22Rv1 (cell line): ENCODE results near the gene FBXO42.

ENCODE experiments used
- ZFX ChIP-seq: fragments of 450-650 bp; IDR thresholded peaks from 2 replicates; pipeline ENCODE4 v1.6.1; 2017; ENCODE audit warnings: antibody characterized with exemption, borderline replicate concordance
- TF ChIP-seq, protein P1 (sequence below): fragments of 450-650 bp; IDR thresholded peaks from 2 replicates; pipeline ENCODE4 v1.5.1; 2017; ENCODE audit warnings: mild to moderate bottlenecking

DNA sequence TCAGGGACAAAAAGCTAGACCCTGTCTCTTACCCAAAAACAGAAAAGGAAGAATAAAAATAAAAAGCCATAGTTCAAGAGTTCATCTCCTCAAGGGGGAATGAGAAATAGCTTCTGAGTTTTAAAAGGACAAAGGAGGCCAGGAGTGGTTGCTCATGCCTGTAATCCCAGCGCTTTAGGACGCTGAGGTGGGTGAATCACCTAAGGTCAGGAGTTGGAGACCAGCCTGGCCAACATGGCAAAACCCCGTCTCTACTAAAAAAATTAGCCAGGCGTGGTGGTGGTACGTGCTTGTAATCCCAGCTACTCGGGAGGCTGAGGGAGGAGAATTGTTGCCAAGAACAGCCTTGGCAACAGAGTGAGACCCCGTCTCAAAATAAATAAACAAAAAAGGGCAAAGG, 76.7 kb downstream of the FBXO42 start:
- TF ChIP-seq, protein P1, sequence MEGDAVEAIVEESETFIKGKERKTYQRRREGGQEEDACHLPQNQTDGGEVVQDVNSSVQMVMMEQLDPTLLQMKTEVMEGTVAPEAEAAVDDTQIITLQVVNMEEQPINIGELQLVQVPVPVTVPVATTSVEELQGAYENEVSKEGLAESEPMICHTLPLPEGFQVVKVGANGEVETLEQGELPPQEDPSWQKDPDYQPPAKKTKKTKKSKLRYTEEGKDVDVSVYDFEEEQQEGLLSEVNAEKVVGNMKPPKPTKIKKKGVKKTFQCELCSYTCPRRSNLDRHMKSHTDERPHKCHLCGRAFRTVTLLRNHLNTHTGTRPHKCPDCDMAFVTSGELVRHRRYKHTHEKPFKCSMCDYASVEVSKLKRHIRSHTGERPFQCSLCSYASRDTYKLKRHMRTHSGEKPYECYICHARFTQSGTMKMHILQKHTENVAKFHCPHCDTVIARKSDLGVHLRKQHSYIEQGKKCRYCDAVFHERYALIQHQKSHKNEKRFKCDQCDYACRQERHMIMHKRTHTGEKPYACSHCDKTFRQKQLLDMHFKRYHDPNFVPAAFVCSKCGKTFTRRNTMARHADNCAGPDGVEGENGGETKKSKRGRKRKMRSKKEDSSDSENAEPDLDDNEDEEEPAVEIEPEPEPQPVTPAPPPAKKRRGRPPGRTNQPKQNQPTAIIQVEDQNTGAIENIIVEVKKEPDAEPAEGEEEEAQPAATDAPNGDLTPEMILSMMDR = no peak
- no peak for TF ChIP-seq ZFX
